Fibroblast of skin of left biceps (primary cell): ENCODE measurements around the gene PRRC2B.
"Not testable (repeated sequence)": the region's sequence is repeated elsewhere in the genome, so short reads cannot be mapped to it uniquely, and the experiment has no call there.

Experiments
- DNase-seq, 2 experiments: peaks; one replicate each; pipeline ENCODE4 v3.0.0-alpha.2; 2013; ENCODE audit warnings: low read depth in 2 of 2

PRRC2B gene

DNA sequence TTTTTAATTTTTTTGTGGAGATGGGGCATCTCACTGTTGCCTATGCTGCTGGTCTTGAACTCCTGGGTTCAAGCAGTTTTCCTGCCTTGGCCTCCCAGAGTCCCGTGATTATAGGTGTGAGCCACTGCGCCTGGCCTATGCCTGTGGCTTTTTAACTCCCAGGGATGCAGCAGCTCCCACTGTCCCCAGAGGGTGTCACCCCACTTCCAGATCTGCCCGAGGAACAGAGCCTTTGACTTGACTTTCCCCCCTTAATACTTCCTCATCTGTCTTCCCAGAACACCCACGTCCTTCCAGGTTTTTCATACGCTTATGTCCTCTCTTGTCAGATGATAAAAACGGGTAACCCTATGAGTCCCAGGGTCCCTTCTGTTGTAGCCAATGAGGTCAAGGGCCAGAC lies 7.6 kb upstream of the PRRC2B start:
- DNase-seq: no peak

- DNase-seq: no peak
Measured at GRCh38 chr9:131387394-131387793, 6.5 kb upstream of the PRRC2B start.

- no peak for DNase-seq
Measured at GRCh38 chr9:131391020-131391419, 2.9 kb upstream of the PRRC2B start.

DNA sequence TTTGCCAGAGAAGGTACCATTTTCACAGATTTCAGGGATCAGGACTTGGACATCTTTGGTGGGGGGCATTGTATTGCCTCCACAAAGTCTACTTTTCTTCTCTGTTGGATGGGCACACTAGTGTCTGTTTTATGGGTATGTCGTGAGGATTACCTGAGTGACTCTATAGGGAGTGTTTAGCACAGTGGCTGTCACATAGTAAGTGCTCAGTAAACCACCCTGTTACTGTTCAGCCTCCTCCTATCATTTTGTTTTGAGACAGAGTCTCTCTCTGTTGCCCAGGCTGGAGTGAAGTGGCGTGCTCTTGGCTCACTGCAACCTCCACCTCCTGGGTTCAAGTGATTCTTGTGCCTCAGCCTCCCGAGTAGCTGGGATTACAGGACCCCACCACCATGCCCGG lies 2.4 kb upstream of the PRRC2B start:
- DNase-seq: no peak

DNA sequence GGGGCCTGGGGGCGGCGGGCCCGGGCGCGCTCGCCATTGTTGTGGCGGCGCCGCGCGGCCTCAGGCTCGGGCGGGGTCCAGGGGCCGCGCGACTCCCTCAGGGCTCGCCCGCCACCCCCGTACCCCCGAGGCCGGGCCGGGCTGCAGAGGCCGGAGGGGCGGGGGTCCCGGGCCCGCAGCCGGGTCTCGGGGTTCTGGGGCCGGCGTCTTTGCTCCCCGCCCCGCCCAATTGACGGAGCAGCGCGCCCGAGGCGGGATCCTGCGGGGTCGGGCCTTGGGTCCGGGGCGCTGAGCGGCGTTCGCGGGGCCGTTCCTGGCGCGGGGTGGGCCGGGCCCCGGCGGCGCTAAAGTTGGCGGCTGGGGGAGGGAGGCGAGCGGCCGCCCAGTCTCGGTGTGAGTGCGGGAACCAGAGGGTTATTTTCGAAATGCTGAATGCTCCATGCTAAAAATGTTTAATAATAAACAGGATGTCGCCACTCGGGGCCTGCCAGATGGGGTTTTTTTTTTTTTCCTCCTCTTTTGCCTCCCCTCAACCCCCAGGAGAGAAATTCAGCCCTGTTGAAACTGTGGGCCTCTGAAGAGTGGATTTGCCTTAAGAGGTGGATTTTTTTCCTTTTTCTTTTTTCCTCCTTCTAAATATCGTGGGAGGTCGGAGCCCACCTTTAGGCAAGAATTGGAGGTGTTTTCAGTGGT lies 724 bp downstream of the PRRC2B start:
- DNase-seq: no peak

DNA sequence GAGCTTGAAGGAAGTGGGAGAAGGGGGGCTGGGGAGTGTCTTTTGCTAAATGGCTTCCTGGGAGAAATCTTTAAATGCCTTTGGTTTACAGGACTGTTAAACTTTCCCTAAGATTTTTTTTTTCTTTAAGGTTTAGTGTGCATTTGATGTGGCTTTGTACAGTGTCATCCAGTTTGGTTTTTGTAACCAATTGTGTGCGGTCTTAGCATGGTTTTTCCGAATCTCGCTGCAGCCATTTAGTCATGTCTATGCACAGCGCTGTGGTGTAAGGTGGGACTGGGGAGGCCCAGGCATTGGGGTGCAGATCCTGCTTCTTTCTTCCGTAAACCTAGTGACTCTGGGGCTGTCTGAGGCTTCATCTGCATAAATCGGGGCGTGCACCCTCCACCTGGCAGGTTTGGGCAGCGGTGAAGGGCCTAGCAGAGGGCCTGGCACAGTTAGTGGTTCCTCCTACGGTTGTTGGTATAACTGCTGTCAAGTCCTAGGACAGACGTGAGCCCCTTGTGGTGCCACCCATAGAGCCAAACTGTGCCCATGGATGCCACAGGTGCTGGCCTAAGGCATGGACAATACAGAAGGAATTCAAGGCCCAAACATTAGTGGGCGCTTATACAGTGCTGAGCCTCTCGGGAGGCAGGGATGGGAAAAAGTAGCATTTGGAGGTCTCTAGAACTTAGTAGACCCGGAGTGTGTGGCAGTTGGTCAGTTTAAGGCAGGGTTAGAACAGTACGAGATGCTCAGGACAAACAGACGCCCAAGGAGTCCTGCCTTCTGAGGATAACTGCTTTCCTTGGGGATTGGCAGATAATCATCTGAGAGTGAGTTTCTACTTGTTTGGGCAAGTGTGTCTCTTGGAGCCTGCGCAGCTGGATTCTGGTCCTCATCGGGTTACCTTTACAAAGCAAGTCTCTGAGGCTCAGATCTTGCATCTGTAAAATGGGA lies 1.5 kb downstream of the PRRC2B start:
- no peak for DNase-seq

DNA sequence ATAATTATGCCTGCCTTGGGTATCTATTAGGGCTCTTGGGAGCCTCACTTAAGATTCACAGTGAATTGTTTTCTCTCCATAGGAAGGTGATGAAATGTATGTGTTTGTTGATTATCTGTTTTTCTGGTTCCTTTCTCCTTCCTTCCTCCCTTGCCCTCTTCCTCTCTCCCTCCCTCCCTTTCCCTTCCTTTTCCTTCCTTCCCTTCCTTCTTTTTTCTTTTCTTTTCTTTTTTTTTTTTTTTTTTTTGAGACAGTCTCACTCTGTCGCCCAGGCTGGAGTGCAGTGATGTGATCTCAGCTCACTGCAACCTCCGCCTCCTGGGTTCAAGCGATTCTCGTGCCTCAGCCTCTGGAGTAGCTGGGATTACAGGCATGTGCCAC lies 2.2 kb downstream of the PRRC2B start:
- not testable (repeated sequence) for DNase-seq

GRCh38 chr9:131396626-131397025 lies 2.7 kb downstream of the PRRC2B start:
- no peak for DNase-seq

DNA sequence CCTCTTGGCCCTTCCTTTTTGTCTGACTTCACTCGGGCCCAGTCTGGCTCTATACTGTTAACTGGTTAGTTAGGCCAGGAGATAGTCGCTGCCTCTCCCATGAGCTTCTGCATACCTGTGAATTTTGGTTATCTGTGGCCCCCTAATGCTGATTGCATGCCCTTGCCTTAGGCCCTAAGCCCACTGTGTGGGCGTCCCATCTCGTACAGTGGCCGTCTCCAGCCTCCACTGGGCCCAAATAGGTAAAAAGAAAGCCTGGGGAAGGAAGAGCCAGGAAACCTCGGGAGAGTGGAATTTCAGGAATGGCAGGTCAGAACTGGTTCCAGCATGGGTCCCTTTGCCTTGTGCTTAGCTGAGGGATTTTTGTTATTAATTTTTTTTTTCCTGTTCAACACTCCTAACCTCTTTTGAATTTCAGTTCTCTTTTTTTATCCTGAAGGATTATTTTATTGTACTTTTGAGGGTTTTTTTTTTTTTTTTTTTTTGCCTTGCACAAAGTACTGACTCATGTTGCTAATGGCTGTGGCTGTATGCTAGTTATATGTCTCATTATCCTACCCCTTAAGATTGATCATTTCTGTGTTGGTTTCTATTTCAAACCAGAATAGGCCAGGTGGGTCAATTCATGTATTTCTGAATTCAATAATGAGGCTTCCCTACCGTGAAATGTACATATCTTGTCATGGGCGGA lies 3.4 kb downstream of the PRRC2B start:
- no peak for DNase-seq

- DNase-seq: no peak
Measured at GRCh38 chr9:131398204-131398603, 4.3 kb downstream of the PRRC2B start.

DNA sequence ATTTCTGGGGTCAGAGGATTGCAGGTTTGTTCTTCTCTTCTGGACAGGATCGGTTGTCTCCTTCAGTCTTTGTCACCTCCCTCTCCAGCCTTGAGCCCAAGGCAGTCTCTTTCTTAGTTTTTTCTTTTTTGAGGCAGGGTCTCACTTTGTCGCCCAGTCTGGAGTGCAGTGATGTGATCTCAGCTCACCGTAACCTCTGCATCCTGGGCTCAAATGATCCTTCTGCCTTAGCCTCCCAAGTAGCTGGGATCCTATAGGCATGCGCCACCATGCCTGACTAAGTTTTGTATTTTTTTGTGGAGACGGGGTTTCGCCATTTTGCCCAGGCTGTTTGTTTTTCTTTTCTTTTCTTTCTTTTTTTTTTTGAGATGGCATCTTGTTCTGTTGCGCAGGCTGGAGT lies 6.1 kb downstream of the PRRC2B start:
- no peak for DNase-seq

GRCh38 chr9:131400627-131401026 lies 6.7 kb downstream of the PRRC2B start:
- DNase-seq: no peak

DNA sequence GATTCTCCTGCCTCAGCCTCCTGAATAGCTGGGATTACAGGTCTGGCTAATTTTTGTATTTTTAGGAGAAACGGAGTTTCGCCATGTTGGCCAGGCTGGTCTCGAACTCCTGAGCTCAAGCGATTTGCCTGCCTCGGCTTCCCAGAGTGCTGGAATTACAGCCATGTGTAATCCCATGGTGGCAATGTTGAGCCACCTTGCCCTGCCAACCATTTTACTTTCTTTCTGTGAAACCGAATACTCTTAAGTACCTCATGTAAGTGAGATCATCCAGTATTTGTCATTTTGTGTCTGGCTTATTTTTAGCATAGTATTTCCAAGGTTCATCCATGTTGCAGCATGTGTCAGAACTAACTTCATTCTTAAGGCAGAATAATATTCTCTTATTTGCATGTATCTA lies 8.2 kb downstream of the PRRC2B start:
- no peak for DNase-seq

GRCh38 chr9:131402738-131403492 lies 9.0 kb downstream of the PRRC2B start:
- peak; percentile 54 to 59 for DNase-seq

- DNase-seq: no peak
Measured at GRCh38 chr9:131403493-131403773, 9.5 kb downstream of the PRRC2B start.

- DNase-seq: peak; percentile 43 to 49
Measured at GRCh38 chr9:131404581-131404980, 10.7 kb downstream of the PRRC2B start.

GRCh38 chr9:131404987-131405386 lies 11.1 kb downstream of the PRRC2B start:
- DNase-seq: no peak

GRCh38 chr9:131405428-131405827 lies 11.5 kb downstream of the PRRC2B start:
- peak; percentile 58 to 60 for DNase-seq

GRCh38 chr9:131405858-131406537 lies 12.1 kb downstream of the PRRC2B start:
- no peak for DNase-seq

- no peak for DNase-seq
Measured at GRCh38 chr9:131406563-131407436, 12.9 kb downstream of the PRRC2B start.
